Fibroblast of lung (primary cell): ENCODE data around the gene KIAA1328.

Experiments
- EZH2 ChIP-seq: IDR thresholded peaks from 2 replicates; pipeline ENCODE4 v1.5.1; 2012; ENCODE audit warnings: low read length, control low read depth, mild to moderate bottlenecking; ENCODE audit errors: missing control alignments
- TF ChIP-seq, protein P1 (sequence below), 2 donors: IDR thresholded peaks in 1 of 2; conservative IDR thresholded peaks in 1 of 2; 1 replicate in 1 of 2; 2 replicates in 1 of 2; pipeline ENCODE4 v1.5.1; 2011 to 2012; ENCODE audit warnings: low read length in 2 of 2, control low read depth in 1 of 2, inconsistent platforms in 1 of 2, low read depth in 1 of 2, mild to moderate bottlenecking in 1 of 2

DNA sequence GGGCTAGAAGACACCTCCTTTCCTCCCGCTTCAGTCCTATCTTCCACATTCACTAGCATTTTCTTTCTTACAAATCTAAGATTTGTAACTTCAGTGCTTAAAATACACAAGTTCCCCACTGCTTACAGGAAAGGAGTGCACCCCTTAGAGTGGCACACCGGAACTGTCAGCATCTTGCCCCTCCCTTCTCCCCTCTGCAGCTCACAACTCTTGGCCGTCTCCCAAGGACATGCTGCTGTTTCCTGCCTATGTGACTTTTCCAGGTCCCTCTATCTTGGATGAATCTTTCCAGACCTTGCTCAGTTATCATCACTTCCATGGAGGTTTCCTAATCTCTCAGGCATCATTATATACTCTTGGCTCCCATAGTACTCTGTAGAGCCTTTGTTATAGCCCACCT, 401.8 kb downstream of the KIAA1328 start:
- TF ChIP-seq, protein P1, sequence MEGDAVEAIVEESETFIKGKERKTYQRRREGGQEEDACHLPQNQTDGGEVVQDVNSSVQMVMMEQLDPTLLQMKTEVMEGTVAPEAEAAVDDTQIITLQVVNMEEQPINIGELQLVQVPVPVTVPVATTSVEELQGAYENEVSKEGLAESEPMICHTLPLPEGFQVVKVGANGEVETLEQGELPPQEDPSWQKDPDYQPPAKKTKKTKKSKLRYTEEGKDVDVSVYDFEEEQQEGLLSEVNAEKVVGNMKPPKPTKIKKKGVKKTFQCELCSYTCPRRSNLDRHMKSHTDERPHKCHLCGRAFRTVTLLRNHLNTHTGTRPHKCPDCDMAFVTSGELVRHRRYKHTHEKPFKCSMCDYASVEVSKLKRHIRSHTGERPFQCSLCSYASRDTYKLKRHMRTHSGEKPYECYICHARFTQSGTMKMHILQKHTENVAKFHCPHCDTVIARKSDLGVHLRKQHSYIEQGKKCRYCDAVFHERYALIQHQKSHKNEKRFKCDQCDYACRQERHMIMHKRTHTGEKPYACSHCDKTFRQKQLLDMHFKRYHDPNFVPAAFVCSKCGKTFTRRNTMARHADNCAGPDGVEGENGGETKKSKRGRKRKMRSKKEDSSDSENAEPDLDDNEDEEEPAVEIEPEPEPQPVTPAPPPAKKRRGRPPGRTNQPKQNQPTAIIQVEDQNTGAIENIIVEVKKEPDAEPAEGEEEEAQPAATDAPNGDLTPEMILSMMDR (conservative IDR thresholded peaks at IDR 0.05 in 1 of 2, IDR thresholded peaks at IDR 0.05 in 1 of 2; ENCODE audit: low read depth in 1 of 2, low read length in 2 of 2): no peak
- no peak for TF ChIP-seq EZH2
